Midbrain (tissue), 1 donor: ENCODE measurements around the gene RIOX2.
"Not testable (repeated sequence)": the region's sequence is repeated elsewhere in the genome, so short reads cannot be mapped to it uniquely, and the experiment has no call there.

Source experiments
- DNase-seq: peaks from one replicate; lab custom pipeline; 2025; lab: John Stamatoyannopoulos, UW

The RIOX2 gene

DNA sequence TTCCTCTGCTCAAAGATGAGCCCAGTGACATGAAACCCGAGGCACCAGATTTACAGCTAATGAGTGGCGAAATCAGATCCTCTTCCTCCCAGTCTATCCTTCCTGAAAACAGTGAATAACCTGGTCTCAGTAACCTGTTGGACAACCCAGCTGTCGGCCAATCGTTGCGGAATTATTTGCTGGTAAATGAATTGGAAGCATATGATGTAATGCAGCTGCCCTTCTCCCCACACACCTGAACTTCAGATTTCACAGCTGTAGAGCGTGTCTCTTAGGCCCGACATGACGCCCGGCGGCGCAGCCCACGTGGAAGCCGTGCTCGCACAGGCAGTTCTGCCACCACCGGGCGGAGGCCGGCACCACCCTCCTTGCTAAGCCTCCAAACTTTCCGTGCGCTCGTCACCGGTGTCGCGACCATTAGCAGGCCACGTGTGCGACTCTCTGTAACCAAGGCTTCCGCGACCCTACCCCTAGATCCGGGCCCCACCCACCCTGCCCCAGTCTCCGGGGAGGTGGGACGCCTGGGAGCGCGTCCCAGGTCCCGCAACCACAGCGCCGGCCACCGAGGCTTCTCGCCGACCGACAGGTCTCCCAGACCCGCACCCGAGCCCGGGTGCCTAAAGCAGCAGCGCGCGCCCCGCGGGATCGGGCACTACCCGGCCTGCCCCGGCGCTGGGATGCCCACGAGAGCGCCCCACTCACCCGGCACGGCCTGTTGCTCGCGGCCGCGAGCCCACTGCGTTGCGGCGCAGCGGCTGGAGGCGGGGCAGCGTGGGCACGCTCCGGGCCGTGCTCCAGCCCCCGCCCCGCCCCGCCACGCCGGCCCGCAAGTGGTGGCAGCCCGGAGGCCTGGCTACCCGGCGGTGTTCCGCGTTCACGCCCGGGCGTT is at the start of gene RIOX2:
Gene RIOX2, minus strand, starts transcription at position 753 of the 889 bp plus-strand sequence. CDS start 4,838 bp downstream, outside the sequence.
- DNase-seq: peak; percentile 79

DNA sequence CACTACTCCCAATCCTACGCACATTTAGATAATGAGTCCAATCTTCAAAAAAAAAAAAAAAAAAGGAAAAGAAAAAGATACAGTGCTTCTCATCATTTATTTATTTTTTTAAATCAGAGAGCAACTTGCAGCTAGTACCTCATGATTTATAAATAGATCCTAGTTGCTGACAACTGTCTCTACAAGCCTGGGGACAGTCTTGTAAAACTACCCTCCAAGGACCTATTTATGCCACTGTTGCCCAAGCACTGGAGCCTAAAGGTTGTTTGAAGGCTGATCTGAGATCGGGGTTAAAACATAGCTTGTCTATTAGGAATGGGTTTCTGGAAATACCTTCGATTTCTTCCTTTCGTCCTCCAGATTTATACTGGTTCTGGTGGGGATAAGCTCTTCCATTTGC is 48.2 kb upstream of the RIOX2 start:
- no peak for DNase-seq

DNA sequence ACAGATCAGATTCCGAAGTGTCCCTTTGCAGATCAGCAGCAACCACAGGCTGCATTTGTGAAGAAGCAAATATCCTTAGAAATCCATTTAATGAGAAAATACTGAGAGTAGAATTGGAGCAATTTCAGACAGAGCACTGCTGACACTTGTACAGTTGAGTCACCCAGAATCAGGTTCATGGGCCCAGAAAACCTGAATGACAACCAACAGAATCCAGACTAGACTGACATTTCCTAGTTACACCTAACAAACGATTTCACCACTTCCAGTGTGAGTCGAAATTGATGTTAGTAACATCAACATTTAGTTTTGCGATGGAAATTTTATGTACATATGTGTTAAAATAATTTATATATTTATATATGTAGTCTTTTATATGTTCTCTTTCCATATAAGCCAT is 46.1 kb upstream of the RIOX2 start:
- DNase-seq: no peak

GRCh38 chr3:98014268-98014585 is 42.0 kb upstream of the RIOX2 start:
- DNase-seq: no peak

DNA sequence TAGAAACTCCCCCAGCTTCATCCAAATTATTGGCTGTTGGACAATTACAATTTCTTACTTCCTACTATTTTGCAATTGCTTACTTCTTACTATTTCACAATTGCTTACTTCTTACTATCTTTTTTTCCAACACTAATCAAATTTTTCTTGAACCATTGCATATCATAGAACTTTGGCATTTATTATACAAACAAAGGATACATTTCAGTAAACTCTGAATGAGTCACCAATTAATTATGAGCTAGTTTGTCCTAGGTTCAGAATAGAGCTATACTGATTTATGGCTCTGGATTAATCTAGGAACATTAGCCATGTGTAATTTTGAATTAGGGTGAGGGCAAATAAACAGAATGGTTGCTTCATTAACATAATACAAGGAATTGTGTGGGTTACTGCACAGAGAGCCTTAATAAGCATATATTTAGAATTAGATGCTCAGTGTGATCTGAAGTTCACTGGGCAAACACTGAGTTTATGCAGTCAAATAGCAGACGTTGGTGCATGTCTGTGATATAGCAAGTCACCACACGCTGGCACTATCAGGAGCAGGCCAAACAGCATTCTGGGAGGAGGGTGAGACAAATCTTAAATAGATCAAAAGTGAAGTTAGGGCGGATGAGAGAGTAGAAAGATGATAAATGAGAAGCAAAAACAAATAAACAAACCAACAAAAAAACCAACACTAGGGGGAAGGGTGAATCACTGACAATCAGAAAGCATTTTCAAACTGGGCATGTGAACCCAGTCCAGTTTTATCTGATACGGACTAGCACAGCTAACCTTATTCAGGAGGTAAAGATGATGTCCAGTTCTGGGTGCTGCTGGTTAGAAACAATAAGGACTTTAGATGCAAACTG is 41.4 kb upstream of the RIOX2 start:
- DNase-seq: no peak

GRCh38 chr3:98012979-98013378 is 40.7 kb upstream of the RIOX2 start:
- no peak for DNase-seq

DNA sequence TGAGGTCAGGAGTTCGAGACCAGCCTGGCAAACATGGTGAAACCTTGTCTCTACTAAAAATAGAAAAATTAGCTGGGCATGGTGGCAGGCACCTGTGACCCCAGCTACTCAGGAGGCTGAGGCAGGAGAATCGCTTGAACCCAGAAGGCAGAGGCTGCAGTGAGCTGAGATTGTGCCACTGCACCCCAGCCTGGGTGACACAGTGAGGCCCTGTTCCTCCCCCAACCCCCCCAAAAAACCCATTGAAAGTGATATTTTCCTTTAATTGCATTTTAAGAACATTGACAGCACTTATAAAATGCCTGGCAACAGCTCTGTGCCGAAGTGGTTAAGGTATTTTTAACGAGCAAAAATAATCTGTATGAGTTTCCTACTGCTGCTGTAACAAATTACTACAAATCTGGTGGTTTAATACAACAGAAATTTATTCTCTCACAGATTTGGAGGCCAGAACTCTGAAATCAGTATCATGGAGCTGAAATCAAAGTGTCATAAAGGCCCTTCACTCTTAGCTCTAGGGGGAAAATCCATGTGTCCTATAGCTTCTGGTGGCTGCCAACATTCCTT is 38.7 kb upstream of the RIOX2 start:
- DNase-seq: not testable (repeated sequence)

- DNase-seq: no peak
Observed at GRCh38 chr3:98010194-98010882, 38.1 kb upstream of the RIOX2 start.

GRCh38 chr3:98008855-98009254 is 36.6 kb upstream of the RIOX2 start:
- no peak for DNase-seq

DNA sequence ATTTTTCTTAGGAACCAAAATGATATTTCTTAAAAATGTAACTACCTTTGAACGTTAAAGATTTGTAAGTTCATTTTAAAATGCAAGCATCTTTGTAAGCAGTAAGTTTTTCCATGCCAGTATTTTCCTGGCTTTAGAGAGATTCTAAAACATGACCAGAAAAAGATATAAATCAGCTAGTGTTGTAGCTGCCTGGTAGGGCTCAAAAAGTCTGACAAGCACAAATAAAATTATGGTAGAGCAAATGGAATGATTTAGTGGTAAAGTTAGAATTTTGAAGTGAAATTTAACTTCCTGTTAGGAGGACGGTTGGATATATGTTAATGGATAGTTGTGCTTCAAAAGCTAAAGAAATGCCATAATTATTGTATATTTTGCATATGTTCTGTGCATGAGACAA is 33.2 kb upstream of the RIOX2 start:
- no peak for DNase-seq

GRCh38 chr3:98004721-98005120 is 32.5 kb upstream of the RIOX2 start:
- DNase-seq: no peak

- DNase-seq: no peak
Observed at GRCh38 chr3:98003306-98003969, 31.2 kb upstream of the RIOX2 start.

- no peak for DNase-seq
Observed at GRCh38 chr3:98002717-98003116, 30.5 kb upstream of the RIOX2 start.

GRCh38 chr3:97999994-98000393 is 27.8 kb upstream of the RIOX2 start:
- no peak for DNase-seq

GRCh38 chr3:97999103-97999502 is 26.9 kb upstream of the RIOX2 start:
- no peak for DNase-seq

DNA sequence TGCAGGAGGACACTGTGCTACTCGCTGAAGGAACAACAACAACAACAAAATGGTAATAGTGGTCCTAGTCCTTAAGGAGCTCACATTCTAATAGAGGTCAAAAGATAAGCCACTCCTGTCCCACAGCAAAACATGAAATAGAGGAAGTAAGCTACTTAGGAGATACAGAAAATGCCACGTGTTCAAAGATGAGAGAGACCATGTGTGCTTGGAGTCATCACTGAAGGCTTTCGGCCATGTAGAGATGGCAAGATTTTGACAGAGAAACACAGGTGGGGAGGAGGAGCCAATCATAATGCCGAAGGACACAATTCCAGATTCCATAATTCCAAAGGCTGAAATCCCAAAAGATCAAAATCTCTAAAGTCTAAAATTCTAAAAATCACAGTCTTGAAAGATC is 24.8 kb upstream of the RIOX2 start:
- no peak for DNase-seq

DNA sequence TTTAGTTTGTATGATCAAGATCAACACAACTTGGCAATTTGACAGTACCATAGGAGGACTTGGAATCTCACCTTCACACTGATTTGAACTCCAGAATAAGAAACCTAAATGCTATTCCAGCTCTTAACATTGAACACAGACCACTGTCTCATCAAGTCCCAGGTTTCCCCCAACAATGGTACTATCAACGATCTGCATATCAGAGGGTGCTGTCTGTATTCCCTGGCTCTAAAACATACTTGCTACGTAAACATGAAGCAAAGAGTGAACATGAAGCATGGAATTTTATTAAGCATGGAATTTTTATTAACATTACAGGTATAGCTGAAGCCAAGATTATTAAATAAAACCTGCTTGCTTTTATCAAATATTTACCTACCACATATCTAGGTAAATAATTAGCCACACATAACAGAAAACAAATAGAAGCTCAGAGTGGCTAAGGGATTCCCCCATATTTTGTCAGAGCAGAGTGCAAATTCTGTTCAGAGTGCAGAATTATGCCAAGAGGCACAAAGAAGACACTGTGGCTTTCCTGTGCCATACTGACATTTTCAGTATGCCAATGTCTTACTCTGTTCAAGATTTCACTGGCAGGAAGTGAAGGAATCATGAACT is 22.2 kb upstream of the RIOX2 start:
- no peak for DNase-seq

DNA sequence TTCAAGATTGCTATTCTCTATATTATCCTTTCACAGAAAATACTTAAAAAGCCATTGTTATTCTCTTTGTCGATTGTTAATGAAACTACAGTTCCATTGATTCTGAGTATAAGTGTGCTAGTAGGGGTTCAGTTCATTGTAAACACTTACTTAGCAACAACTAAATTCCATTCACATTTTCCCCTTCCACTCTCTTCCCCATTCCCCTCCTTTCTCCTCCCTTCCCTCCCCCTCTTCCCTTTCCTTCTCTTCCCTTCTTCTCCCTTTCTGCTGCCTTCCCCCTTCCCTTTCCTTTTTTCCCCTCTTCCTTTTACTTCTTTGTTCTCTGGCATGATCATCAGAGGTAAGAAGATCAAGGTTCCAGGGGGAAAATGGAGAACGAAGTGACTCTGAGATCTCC is 21.3 kb upstream of the RIOX2 start:
- no peak for DNase-seq

DNA sequence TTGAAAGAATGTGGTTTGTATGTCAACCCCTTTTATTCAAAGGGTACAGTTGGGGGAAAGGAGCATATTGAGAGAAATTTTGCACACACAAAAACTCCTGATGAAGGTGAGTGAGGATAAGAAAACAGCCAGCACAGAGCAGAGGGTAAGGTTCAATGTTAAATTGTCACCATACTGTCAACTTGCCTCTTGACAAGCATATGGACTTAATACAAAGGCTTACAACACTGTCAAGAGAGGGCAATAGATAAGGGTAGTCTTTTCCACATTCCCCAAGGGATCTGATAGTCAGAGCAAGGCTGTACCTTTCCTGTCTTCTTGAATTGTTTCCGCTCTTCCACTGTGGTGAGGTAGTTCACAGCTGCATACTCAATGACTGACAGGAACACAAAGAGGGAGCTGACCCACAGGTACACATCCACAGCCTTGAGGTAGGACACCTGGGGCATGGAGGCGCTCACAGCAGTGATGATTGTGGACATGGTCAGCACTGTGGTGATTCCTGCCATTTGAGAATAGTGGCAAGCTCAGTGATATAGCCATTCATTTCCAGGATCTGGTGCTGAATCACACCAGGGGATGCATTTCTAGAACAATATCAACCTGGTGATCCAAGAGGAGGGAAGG is 20.4 kb upstream of the RIOX2 start:
- DNase-seq: no peak

- DNase-seq: no peak
Observed at GRCh38 chr3:97991293-97991682, 19.1 kb upstream of the RIOX2 start.
